Calu3 (cell line): Measurements from ENCODE around the gene C9orf57. TPM values are rescaled to one million over a fixed set of nuclear protein-coding genes. Genes with fewer than 3 reads are reported as not detected.

Experiments
- BruUV-seq: library from RNA; stranded (reverse); fragments of 400-500 nt; replicated peaks from 2 replicates; lab custom pipeline; 2021; lab: Mats Ljungman, UMichigan
- CTCF ChIA-PET: fragments of 300-600 bp; sonication (Branson Sonifier 250); formaldehyde crosslinking; loops from one replicate; lab custom pipeline; 2022; ENCODE audit warnings: antibody characterized with exemption; lab: Charles Lee
- DNase-seq: peaks from one replicate; pipeline ENCODE4 v3.0.0; 2022
- H3K27ac Mint-ChIP-seq: one replicate; pipeline ENCODE4 v1.8.0; 2022; ENCODE audit warnings: mixed read lengths; ENCODE audit not compliant: unreplicated experiment
- H3K27me3 Mint-ChIP-seq: one replicate; pipeline ENCODE4 v1.8.0; 2022; ENCODE audit warnings: mixed read lengths; ENCODE audit not compliant: unreplicated experiment
- H3K36me3 Mint-ChIP-seq: one replicate; pipeline ENCODE4 v1.8.0; 2022; ENCODE audit warnings: mild to moderate bottlenecking, moderate library complexity, mixed read lengths; ENCODE audit not compliant: insufficient read depth, unreplicated experiment
- H3K4me1 Mint-ChIP-seq: one replicate; pipeline ENCODE4 v1.8.0; 2022; ENCODE audit warnings: mild to moderate bottlenecking, low read depth, mixed read lengths; ENCODE audit not compliant: unreplicated experiment
- H3K4me3 Mint-ChIP-seq: one replicate; pipeline ENCODE4 v1.8.0; 2022; ENCODE audit warnings: mild to moderate bottlenecking, low read depth, moderate library complexity, mixed read lengths; ENCODE audit not compliant: unreplicated experiment
- H3K9me3 Mint-ChIP-seq: one replicate; pipeline ENCODE4 v1.8.0; 2022; ENCODE audit warnings: low read depth, mixed read lengths; ENCODE audit not compliant: unreplicated experiment
- intact Hi-C: fragments of 100-400 bp; cut with micrococcal nuclease; formaldehyde crosslinking; loops from one replicate; pipeline ENCODE4 v1.10.0; 2022; ENCODE audit not compliant: unreplicated experiment
- total RNA-seq: library from RNA; stranded (reverse); gene quantifications from 2 replicates; pipeline ENCODE4 v1.2.3, GENCODE V29; 2022
- TF ChIP-seq, protein P1 (sequence below): fragments of 200-600 bp; IDR thresholded peaks from one replicate; pipeline ENCODE4 v1.8.0; 2022; ENCODE audit warnings: antibody characterized with exemption; ENCODE audit not compliant: unreplicated experiment

Gene C9orf57
- total RNA-seq, 1 experiment from 2014 or later, result not detected

DNA sequence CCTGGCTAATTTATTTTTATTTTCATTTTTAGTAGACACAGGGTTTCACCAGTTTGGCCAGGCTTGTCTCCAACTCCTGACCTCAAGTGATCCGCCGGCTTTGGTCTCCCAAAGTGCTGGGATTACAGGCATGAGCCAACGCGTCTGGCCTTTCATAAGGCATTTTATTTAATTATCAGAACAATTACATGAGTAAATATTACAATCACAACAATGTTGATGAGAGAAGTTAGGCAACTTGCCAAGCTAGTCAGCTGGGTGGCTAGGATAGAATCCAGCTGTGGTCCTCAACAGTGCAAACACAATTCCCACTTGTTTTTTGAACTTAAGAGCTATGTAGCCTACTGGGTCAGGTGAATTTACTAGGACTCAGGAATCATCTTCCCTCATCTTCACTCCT is 22.0 kb downstream of the C9orf57 start:
- CTCF ChIA-PET, result interaction anchor here (1.3 to 1.5 kb wide), 4 partner anchors 107 to 237 kb away, joined by 3 to 14 read pairs (median 4); no protein-coding TSS in a partner anchor
- DNase-seq, result no peak
- Mint-ChIP-seq H3K4me3 (no peak overlapping the region), H3K27me3 (no peaks in the 10 kb centered on the region), H3K27ac (no peak overlapping the region), H3K36me3 (peaks cover 9% of the 10 kb centered on the region), H3K4me1 (peaks cover 30% of the 10 kb centered on the region), H3K9me3 (no peaks in the 10 kb centered on the region)
- BruUV-seq, result no TSS peak
- TF ChIP-seq, protein P1, sequence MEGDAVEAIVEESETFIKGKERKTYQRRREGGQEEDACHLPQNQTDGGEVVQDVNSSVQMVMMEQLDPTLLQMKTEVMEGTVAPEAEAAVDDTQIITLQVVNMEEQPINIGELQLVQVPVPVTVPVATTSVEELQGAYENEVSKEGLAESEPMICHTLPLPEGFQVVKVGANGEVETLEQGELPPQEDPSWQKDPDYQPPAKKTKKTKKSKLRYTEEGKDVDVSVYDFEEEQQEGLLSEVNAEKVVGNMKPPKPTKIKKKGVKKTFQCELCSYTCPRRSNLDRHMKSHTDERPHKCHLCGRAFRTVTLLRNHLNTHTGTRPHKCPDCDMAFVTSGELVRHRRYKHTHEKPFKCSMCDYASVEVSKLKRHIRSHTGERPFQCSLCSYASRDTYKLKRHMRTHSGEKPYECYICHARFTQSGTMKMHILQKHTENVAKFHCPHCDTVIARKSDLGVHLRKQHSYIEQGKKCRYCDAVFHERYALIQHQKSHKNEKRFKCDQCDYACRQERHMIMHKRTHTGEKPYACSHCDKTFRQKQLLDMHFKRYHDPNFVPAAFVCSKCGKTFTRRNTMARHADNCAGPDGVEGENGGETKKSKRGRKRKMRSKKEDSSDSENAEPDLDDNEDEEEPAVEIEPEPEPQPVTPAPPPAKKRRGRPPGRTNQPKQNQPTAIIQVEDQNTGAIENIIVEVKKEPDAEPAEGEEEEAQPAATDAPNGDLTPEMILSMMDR, result no peak
- intact Hi-C loops, result loop anchor here (2.0 to 5.0 kb wide), 3 partner anchors 110 to 784 kb away; partner anchors contain the start of gene GDA

DNA sequence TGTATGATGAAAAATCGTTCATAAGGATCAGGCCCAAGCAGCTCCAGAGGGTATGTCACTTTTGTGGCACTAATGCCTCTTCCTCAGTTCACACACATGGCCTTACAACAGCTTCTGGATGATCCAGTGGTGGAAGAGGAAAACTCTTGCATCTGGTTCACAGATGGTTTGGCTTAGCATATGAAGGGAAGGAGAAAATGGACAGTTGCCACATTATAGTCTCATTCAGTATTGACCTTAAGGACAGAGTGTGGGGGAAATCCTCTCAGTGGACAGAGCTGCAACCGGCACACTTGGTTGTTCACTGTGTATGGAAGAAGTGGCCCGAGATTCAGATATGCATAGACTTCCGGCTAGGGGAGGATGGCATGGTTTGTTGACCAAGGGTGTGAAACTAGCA is 22.8 kb downstream of the C9orf57 start:
- H3K36me3 Mint-ChIP-seq, result peaks cover 9% of the 10 kb centered on the region
- no peak for DNase-seq
- H3K4me3 Mint-ChIP-seq, result no peak overlapping the region
- H3K4me1 Mint-ChIP-seq, result peaks cover 22% of the 10 kb centered on the region
- no peaks in the 10 kb centered on the region for H3K27me3 Mint-ChIP-seq
- no TSS peak for BruUV-seq
- intact Hi-C loops, result loop anchor here (5.0 kb wide), 2 partner anchors 165 to 785 kb away; no protein-coding TSS in a partner anchor
- no peaks in the 10 kb centered on the region for H3K9me3 Mint-ChIP-seq
- CTCF ChIA-PET, result no interaction called here
- TF ChIP-seq, protein P1, result no peak
- H3K27ac Mint-ChIP-seq, result no peak overlapping the region

DNA sequence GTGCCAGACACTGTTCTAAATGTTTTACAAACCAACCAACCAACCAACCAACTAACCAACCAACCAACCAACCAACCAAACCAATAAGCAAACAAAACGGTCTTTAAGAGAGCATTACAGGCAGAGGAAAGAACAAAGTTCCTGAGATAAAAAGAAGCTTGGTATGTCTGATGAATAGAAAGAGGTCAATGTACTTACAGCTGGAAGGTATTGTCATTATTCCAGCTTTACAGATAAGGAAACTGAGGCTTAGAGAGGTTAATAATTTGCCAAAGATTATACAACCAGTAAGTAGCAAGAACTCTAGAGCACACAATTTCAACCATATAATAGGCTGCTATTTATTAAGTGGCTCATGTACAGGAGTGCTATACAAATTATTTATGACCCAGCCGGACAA is 29.6 kb downstream of the C9orf57 start:
- no peak overlapping the region for H3K27ac Mint-ChIP-seq
- CTCF ChIA-PET, result interaction anchor here (0.6 to 1.3 kb wide), 2 partner anchors 45 to 237 kb away, joined by 3 to 5 read pairs; no protein-coding TSS in a partner anchor
- intact Hi-C loops, result no loop called here
- no peaks in the 10 kb centered on the region for H3K36me3 Mint-ChIP-seq
- peaks cover 4% of the 10 kb centered on the region for H3K4me1 Mint-ChIP-seq
- H3K4me3 Mint-ChIP-seq, result no peak overlapping the region
- no peaks in the 10 kb centered on the region for H3K27me3 Mint-ChIP-seq
- TF ChIP-seq, protein P1, result no peak
- BruUV-seq, result no TSS peak
- H3K9me3 Mint-ChIP-seq, result no peaks in the 10 kb centered on the region
- DNase-seq, result no peak

DNA sequence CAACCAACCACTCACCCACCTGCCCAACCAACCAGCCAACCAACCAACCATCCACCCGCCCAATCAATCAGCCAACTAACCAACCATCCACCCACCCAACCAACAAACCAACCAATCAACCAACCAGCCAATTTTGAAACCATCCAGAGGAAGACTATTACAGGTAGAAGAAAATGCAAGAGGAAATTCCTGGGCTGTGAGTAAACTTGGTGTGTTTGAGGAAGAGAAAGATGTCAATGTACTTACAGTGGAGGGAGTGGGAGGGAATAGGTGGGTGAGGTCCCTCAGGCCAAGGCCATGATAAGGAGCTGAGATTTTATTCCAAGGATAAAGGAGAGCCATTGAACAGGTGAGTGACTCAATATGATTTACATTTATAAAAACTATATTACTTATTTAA is 30.4 kb downstream of the C9orf57 start:
- no peaks in the 10 kb centered on the region for H3K27me3 Mint-ChIP-seq
- intact Hi-C loops, result no loop called here
- peaks cover 9% of the 10 kb centered on the region for H3K4me1 Mint-ChIP-seq
- CTCF ChIA-PET, result interaction anchor here (0.6 kb wide), 1 partner anchor 238 kb away, joined by 5 read pairs; no protein-coding TSS in a partner anchor
- TF ChIP-seq, protein P1, result no peak
- no peaks in the 10 kb centered on the region for H3K36me3 Mint-ChIP-seq
- no TSS peak for BruUV-seq
- H3K9me3 Mint-ChIP-seq, result no peaks in the 10 kb centered on the region
- no peak overlapping the region for H3K27ac Mint-ChIP-seq
- H3K4me3 Mint-ChIP-seq, result no peak overlapping the region
- DNase-seq, result no peak
